ENCODE measurements around the gene BPIFA3.

The BPIFA3 gene

GRCh38 chr20:33267701-33268100 is 50.5 kb downstream of the BPIFA3 start:
- DNase-seq (ENCODE audit: insufficient read length, low spot score) (no peak), FAIRE-seq (no peak)
- TF ChIP-seq POLR2AphosphoS5 (IDR thresholded peaks at IDR 0.05; ENCODE audit: low read depth, low read length): no peak
- TF ChIP-seq POU2F2 (IDR thresholded peaks at IDR 0.05; ENCODE audit: low read depth, low read length): no peak
- no peak for TF ChIP-seq SPI1 (IDR thresholded peaks at IDR 0.05; ENCODE audit: low read depth, low read length)
- no peak for TF ChIP-seq POLR2A (IDR thresholded peaks at IDR 0.05; ENCODE audit: low read depth, low read length)
- no peak for TF ChIP-seq PAX5 (IDR thresholded peaks at IDR 0.05; ENCODE audit: insufficient read depth, low read length, severe bottlenecking)
- no peak for TF ChIP-seq TAF1 (IDR thresholded peaks at IDR 0.05; ENCODE audit: low read depth, low read length)

GRCh38 chr20:33272155-33272873 is 55.2 kb downstream of the BPIFA3 start:
- TF ChIP-seq PAX5 (IDR thresholded peaks at IDR 0.05; ENCODE audit: insufficient read depth, low read length, severe bottlenecking): no peak
- FAIRE-seq: no peak

GRCh38 chr20:33273117-33273851 is 56.1 kb downstream of the BPIFA3 start:
- no peak for TF ChIP-seq TAF1 (IDR thresholded peaks at IDR 0.05; ENCODE audit: low read depth, low read length)
- TF ChIP-seq POLR2AphosphoS5 (IDR thresholded peaks at IDR 0.05; ENCODE audit: low read depth, low read length): no peak
- no peak for TF ChIP-seq POLR2A (IDR thresholded peaks at IDR 0.05; ENCODE audit: low read depth, low read length)
- TF ChIP-seq PAX5 (IDR thresholded peaks at IDR 0.05; ENCODE audit: insufficient read depth, low read length, severe bottlenecking): no peak
- TF ChIP-seq POU2F2 (IDR thresholded peaks at IDR 0.05; ENCODE audit: low read depth, low read length): no peak
- TF ChIP-seq SPI1 (IDR thresholded peaks at IDR 0.05; ENCODE audit: low read depth, low read length): no peak
- FAIRE-seq (no peak), DNase-seq (ENCODE audit: insufficient read length, low spot score) (no peak)

More at GRCh38 chr20:33272155-33272873, 55.2 kb downstream of the BPIFA3 start:
- no peak for DNase-seq (ENCODE audit: insufficient read length, low spot score)

GRCh38 chr20:33275215-33275614 is 58.1 kb downstream of the BPIFA3 start:
- DNase-seq (ENCODE audit: insufficient read length, low spot score): no peak
- FAIRE-seq: no peak
- TF ChIP-seq TAF1 (IDR thresholded peaks at IDR 0.05; ENCODE audit: low read depth, low read length): no peak
- TF ChIP-seq SPI1 (IDR thresholded peaks at IDR 0.05; ENCODE audit: low read depth, low read length): no peak
- TF ChIP-seq POLR2AphosphoS5 (IDR thresholded peaks at IDR 0.05; ENCODE audit: low read depth, low read length): no peak
- TF ChIP-seq POLR2A (IDR thresholded peaks at IDR 0.05; ENCODE audit: low read depth, low read length): no peak
- TF ChIP-seq PAX5 (IDR thresholded peaks at IDR 0.05; ENCODE audit: insufficient read depth, low read length, severe bottlenecking): no peak

GRCh38 chr20:33275871-33276270 is 58.7 kb downstream of the BPIFA3 start:
- no peak for DNase-seq (ENCODE audit: insufficient read length, low spot score)
- TF ChIP-seq SPI1 (IDR thresholded peaks at IDR 0.05; ENCODE audit: low read depth, low read length) (no peak), POLR2AphosphoS5 (IDR thresholded peaks at IDR 0.05; ENCODE audit: low read depth, low read length) (no peak), PAX5 (IDR thresholded peaks at IDR 0.05; ENCODE audit: insufficient read depth, low read length, severe bottlenecking) (no peak), TAF1 (IDR thresholded peaks at IDR 0.05; ENCODE audit: low read depth, low read length) (no peak), POLR2A (IDR thresholded peaks at IDR 0.05; ENCODE audit: low read depth, low read length) (no peak), POU2F2 (IDR thresholded peaks at IDR 0.05; ENCODE audit: low read depth, low read length) (no peak)
- FAIRE-seq: no peak

GRCh38 chr20:33276303-33277113 is 59.4 kb downstream of the BPIFA3 start:
- DNase-seq (ENCODE audit: insufficient read length, low spot score) (no peak), FAIRE-seq (no peak)
- TF ChIP-seq SPI1 (IDR thresholded peaks at IDR 0.05; ENCODE audit: low read depth, low read length) (no peak), TAF1 (IDR thresholded peaks at IDR 0.05; ENCODE audit: low read depth, low read length) (no peak), PAX5 (IDR thresholded peaks at IDR 0.05; ENCODE audit: insufficient read depth, low read length, severe bottlenecking) (no peak), POLR2AphosphoS5 (IDR thresholded peaks at IDR 0.05; ENCODE audit: low read depth, low read length) (no peak), POLR2A (IDR thresholded peaks at IDR 0.05; ENCODE audit: low read depth, low read length) (no peak), POU2F2 (IDR thresholded peaks at IDR 0.05; ENCODE audit: low read depth, low read length) (no peak)

All from GM12891 (cell line).